Measurements from ENCODE around the gene ACOT7. TPM values are rescaled to one million over a fixed set of nuclear protein-coding genes. Genes with fewer than 3 reads are reported as not detected.
"Not testable (repeated sequence)": the region's sequence is repeated elsewhere in the genome, so short reads cannot be mapped to it uniquely, and the experiment has no call there.

The ACOT7 gene
- total RNA-seq, 2 donors from 2014 or later = 17.6 to 26.5 TPM

- no peak for DNase-seq (ENCODE audit: low spot score)
- intact Hi-C loops (cut with DNase I) = no loop called here
Measured at GRCh38 chr1:6328696-6329095, 64.9 kb downstream of the ACOT7 start.

- no peak for DNase-seq (ENCODE audit: low spot score)
- intact Hi-C loops (cut with DNase I) = no loop called here
Measured at GRCh38 chr1:6328091-6328490, 65.5 kb downstream of the ACOT7 start.

DNA sequence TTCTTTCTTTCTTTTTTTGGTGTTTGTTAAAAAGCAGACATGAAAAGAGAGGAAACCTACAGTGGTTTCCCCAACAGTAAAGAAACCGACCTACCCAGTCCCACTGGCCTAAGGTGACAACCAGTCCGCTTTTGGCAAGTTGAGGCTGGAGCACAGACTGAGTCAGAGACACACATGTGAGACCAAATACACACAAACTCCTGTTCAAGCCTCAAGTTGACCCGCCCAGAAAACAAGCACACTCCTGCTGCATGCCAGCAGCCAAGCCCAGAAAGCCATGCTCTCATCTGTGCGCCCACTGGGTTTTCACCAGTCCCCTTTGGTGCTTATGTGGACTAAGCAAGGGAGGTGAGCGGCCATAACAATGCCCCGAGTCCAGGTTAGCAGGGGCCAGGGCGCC is 68.1 kb downstream of the ACOT7 start:
- intact Hi-C loops (cut with DNase I) = no loop called here
- no peak for DNase-seq (ENCODE audit: low spot score)

- no peak for DNase-seq (ENCODE audit: low spot score)
- intact Hi-C loops (cut with DNase I) = no loop called here
Measured at GRCh38 chr1:6322161-6322560, 71.4 kb downstream of the ACOT7 start.

- intact Hi-C loops (cut with DNase I) = no loop called here
- no peak for DNase-seq (ENCODE audit: low spot score)
Measured at GRCh38 chr1:6321205-6321604, 72.4 kb downstream of the ACOT7 start.

- intact Hi-C loops (cut with DNase I) = no loop called here
- DNase-seq (ENCODE audit: low spot score) = no peak
Measured at GRCh38 chr1:6317098-6317760, 76.3 kb downstream of the ACOT7 start.

DNA sequence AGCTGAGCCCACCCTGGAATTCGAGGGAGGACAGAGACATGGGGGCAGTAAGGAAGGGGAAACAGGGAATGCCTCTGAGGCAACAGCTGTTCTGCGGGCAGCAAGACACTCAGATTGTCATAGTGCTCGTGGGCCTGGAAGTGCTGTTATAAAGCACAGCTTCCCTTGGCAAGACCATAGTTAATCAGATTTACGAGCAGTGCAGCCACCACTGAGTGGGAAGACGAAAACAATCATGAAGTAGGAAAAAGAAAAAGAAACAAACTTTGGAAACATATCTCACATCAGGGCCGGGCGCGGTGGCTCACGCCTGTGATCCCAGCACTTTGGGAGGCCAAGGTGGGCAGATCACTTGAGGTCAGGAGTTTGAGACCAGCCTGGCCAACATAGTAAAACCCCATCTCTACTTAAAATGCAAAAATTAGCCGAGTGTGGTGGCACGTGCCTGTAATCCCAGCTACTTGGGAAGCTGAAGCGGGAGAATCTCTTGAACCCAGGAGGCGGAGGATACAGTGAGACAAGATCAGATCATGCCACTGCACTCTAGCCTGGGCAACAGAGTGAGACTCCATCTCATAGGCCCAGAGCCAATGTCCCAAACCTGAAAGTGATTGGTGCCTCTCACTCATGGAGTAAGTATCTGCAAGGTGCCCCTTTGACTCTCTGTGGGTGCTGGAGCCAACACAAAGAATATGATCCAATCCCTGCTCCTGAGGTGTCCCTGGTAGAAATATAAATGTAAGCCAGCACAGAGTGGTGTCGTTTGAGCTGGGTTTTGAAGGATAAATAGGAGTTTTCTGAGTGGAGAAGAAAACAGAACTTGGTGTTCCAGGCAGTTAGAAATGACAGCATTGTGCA is 77.1 kb downstream of the ACOT7 start:
- no peak for DNase-seq (ENCODE audit: low spot score)
- intact Hi-C loops (cut with DNase I) = no loop called here

DNA sequence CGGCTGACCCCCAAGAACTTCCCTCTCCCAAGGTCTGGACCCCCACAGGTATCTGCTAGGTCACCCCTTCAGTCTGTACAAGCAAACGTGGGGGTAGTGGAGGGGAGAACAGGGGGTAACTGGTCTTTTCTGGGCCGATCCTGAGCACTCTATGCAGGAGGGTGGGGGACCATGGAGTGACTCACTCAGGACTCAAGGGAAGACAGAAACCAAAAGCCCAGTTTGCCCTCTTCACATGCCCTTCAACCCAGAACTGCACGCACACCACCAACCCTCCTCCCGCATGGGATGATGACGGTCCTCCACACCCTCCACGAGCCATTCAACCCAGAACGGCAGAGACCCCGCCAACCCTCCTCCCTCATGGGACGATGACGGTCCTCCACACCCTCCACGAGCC is 79.1 kb downstream of the ACOT7 start:
- DNase-seq (ENCODE audit: low spot score) = no peak
- intact Hi-C loops (cut with DNase I) = no loop called here

DNA sequence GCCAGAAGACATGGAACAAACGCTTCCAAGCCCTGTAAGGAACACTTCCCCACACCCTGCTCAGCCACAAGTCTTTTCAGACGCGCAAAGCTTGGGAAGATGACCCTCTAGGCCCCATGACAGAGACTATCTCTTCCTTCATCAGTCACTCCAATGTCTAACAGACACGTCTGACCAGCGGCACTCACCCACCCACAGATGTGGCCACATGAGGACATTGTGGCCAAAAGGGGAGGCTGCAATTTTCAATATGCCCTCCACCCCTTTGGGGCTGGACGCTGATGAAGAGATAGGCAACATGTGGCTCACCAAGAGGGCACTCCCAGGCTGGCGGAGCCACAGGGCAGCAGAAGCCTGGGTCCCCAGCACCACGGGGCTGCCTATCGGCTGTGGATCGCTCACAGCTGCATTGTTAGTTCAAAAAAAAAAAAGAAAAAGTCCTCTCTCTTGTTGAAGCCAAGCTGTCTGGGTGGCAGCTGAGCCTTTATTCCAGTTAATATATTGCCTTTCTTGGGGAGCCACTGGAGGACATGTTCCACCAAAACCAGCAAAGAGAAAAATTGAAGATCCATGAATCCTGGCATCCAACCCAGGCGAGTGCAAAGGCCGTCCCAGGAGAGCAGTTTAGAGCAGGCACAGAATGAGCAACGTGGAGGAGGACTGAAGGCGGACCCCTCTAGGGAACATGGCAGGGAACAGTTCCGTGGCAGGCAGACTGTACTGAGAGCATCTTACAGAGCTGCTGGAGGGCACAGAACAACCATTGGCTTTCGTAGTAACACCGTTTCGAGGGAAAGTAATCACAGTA is 80.0 kb downstream of the ACOT7 start:
- DNase-seq (ENCODE audit: low spot score) = no peak
- intact Hi-C loops (cut with DNase I) = no loop called here

DNA sequence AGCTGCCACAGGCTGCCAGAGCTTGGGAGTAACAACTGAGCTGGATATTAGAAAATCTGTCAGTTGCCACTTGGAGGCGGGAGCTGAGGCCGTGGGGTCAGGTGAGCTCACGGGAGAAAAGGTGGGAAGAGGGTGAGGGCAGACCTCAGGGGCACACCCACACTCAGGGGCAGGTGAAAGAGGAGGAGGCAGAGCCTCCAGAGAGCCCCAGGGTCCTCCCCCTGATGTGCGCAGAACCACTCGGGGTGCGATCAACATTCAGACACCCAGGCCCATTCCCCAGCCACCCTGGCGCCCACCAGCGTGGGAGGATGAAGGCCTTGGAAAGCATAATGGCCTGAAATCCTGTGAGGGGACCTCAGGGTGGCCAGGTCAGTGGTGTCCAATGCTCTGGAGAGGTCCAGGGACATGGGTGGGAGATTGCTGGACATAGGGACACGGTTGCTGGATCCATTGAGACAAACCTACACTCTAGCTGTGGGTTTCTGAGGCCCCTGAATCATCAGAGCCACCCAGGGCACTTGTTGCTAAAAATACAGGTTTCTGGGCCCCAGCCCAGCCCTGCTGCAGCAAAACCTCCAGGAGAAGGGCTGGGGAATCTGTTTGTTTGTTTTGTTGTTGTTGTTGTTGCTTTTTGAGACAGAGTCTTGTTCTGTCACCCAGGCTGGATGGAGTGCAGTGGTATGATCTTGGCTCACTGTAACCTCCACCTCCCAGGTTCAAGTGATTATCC is 83.3 kb downstream of the ACOT7 start:
- intact Hi-C loops (cut with DNase I) = no loop called here
- DNase-seq (ENCODE audit: low spot score) = no peak

- intact Hi-C loops (cut with DNase I) = no loop called here
- DNase-seq (ENCODE audit: low spot score) = no peak
Measured at GRCh38 chr1:6309564-6309963, 84.0 kb downstream of the ACOT7 start.

GRCh38 chr1:6308449-6308848 is 85.1 kb downstream of the ACOT7 start:
- DNase-seq (ENCODE audit: low spot score) = no peak
- intact Hi-C loops (cut with DNase I) = no loop called here

DNA sequence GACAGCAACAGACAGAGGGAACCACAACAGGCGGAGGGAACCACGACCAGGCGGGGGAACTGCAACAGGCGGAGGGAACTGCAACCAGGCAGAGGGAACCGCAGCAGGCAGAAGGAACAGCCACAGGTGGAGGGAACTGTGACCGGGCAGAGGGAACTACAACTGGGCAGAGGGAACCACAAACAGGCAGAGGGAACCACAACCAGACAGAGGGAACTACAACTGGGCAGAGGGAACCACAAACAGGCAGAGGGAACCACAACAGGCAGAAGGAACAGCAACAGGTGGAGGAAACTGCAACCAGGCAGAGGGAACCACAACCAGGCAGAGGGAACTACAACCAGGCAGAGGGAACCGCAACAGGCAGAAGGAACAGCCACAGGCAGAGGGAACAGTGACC is 85.9 kb downstream of the ACOT7 start:
- DNase-seq (ENCODE audit: low spot score); intact Hi-C loops (cut with DNase I): not testable (repeated sequence)

GRCh38 chr1:6307099-6307498 is 86.5 kb downstream of the ACOT7 start:
- no peak for DNase-seq (ENCODE audit: low spot score)
- intact Hi-C loops (cut with DNase I) = no loop called here

GRCh38 chr1:6303397-6304012 is 90.1 kb downstream of the ACOT7 start:
- DNase-seq (ENCODE audit: low spot score) = no peak
- intact Hi-C loops (cut with DNase I) = no loop called here

GRCh38 chr1:6302568-6302967 is 91.0 kb downstream of the ACOT7 start:
- DNase-seq (ENCODE audit: low spot score) = no peak
- intact Hi-C loops (cut with DNase I) = no loop called here

DNA sequence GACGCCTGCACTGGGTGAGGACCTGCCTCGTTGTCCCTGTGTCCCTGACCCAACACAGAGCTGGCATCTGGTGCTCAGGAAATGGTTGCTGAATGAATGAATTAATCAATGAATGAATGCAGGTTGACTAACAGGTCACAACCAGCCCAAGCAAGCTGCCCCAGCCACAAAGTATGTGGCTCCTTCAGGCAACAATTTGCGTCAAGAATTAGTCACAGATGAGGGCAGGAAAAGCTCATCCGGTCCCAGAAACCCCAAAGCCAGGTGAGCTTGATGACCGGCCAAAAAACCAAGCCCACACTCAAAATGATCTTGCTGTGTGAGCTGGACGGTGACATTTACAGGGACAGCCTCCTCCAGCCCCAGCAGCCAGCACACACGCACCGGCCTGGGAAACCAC is 92.0 kb downstream of the ACOT7 start:
- no peak for DNase-seq (ENCODE audit: low spot score)
- intact Hi-C loops (cut with DNase I) = no loop called here

DNA sequence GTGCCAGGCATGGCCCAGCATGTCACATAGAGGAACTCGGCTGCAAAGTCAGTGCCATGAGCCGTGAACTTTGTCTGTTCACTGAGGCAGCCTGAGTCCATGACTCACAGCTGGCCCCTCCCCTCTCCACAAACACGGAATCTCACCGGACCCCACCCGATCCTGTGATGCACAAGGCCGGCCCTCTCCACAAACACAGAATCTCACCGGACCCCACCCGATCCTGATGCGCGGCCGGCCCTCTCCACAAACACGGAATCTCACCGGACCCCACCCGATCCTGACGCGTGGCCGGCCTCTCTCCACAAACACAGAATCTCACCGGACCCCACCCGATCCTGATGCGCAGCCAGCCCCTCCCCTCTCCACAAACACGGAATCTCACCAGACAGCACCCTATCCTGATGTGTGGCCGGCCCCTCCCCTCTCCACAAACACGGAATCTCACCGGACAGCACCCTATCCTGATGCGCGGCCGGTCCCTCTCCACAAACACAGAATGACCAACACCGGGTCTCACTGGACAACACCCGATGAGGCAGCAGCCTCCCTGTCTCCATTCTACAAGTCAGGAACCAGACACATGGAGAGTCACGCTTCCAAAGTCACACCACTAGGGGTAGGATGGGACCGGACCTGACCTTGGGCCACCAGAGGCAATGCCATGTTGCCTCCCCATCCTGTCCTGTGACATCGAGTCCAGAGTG is 93.1 kb downstream of the ACOT7 start:
- intact Hi-C loops (cut with DNase I) = no loop called here
- DNase-seq (ENCODE audit: low spot score) = no peak
